ENCODE results near the gene PLVAP.

DNA sequence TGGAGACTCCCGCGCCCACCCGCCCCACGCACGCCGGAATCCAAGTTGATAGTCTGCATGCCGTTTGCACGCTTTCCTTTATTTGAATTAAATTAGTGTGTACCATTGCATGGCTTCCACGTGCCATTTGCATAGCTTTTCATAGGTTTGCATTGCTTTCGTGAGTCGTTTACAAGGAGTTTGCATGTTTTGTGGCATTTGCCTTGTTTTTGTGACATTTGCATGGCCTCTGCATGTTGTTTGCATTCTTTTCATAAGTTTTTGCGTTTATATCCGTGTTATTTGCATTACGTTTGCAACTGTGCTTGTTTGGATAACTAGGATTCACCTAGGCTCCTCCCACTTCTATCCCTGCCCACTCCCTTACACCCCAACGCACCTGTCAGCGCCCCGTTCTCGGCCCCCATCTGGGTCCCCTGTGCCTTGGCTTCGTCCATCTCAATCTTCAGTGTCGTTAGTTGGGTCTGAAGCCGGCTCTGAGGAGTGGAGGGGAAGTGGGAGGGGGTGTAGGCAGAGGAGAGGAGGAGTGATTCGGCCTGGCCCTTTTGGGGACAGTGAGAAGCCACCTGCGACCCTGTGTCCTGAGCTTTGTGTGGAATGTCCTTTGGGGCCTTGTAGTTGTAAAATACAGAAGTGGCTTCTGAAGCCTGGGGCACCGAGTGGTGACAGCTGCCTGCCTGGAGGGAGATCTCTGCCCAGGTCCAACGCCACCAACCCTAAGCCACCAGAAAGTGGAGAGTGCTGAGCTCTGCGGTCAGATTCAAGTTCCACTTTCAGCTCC is 14.4 kb upstream of the PLVAP start:
- TF ChIP-seq CTCF (IDR thresholded peaks at IDR 0.05; ENCODE audit: low read depth, low read length) (no peak), MYC (IDR thresholded peaks at IDR 0.05; ENCODE audit: low read depth, low read length) (0 out of 2 replicates have a peak, but pooled peaks have one; percentile 29), POLR2A (IDR thresholded peaks at IDR 0.05; ENCODE audit: extremely low read depth, insufficient read length) (no peak)
